IMR-90 (cell line): ENCODE results near the gene TMEM53.

Experiments
- CTCF ChIP-seq: conservative IDR thresholded peaks from 2 replicates; pipeline ENCODE4 v1.5.1; 2012; ENCODE audit warnings: mild to moderate bottlenecking, low read depth, low read length, improper control_type of control experiment
- FOS ChIP-seq: fragments of 150-350 bp; IDR thresholded peaks from 2 replicates; pipeline ENCODE4 v1.6.1; 2016; ENCODE audit warnings: low read depth, low read length
- POLR2A ChIP-seq: IDR thresholded peaks from 2 replicates; pipeline ENCODE4 v1.6.1; 2012; ENCODE audit warnings: mild to moderate bottlenecking, low read depth, low read length
- RAD21 ChIP-seq: IDR thresholded peaks from 2 replicates; pipeline ENCODE4 v1.6.1; 2012; ENCODE audit warnings: low read length, improper control_type of control experiment
- RFX5 ChIP-seq: IDR thresholded peaks from 2 replicates; pipeline ENCODE4 v1.8.0; 2012; ENCODE audit warnings: low read depth, mild to moderate bottlenecking, low read length, moderate library complexity

GRCh38 chr1:44678626-44679025 is 4.3 kb upstream of the TMEM53 start:
- TF ChIP-seq FOS (no peak), CTCF (no peak), RFX5 (no peak), RAD21 (no peak), POLR2A (no peak)
